Kidney glomerular epithelial cell (primary cell): Measurements from ENCODE around the gene CEP135.

Experiments
- DNase-seq: peaks from one replicate; lab custom pipeline; 2025; lab: John Stamatoyannopoulos, UW

Gene CEP135

GRCh38 chr4:56077676-56078075 lies 128.9 kb downstream of the CEP135 start:
- no peak for DNase-seq

- DNase-seq, result no peak
These were observed 130.1 kb downstream of the CEP135 start for GRCh38 chr4:56078866-56079265.

- no peak for DNase-seq
These were observed 131.6 kb downstream of the CEP135 start for GRCh38 chr4:56080384-56080783.

- no peak for DNase-seq
These were observed 134.1 kb downstream of the CEP135 start for GRCh38 chr4:56082829-56083228.
